A673 (cell line): Measurements from ENCODE around the gene FAM83B. TPM values are rescaled to one million over a fixed set of nuclear protein-coding genes. Genes with fewer than 3 reads are reported as not detected.
"Not testable (repeated sequence)": the region's sequence is repeated elsewhere in the genome, so short reads cannot be mapped to it uniquely, and the experiment has no call there.

Source experiments
- BruUV-seq: library from RNA; stranded (reverse); fragments of 400-500 nt; replicated peaks from 2 replicates; lab custom pipeline; 2021; lab: Mats Ljungman, UMichigan
- CTCF ChIA-PET: fragments of 300-600 bp; sonication (Branson Sonifier 250); formaldehyde crosslinking; loops from one replicate; lab custom pipeline; 2022; ENCODE audit warnings: antibody characterized with exemption; lab: Charles Lee
- POLR2A ChIA-PET: fragments of 300-600 bp; sonication (Branson Sonifier 250); formaldehyde crosslinking; loops from one replicate; lab custom pipeline; 2022; ENCODE audit warnings: antibody characterized with exemption; ENCODE audit not compliant: low non-redundant PET; lab: Charles Lee
- DNase-seq: peaks from one replicate; pipeline ENCODE4 v3.0.0-alpha.2; 2015; ENCODE audit warnings: low spot score
- H3K27ac ChIP-seq: fragments of 200-600 bp; sonication (generic); 2 replicates; pipeline ENCODE4 v1.5.1; 2016; ENCODE audit warnings: mixed run types, low read depth, mild to moderate bottlenecking, mixed read lengths, antibody characterized with exemption, low read length; ENCODE audit not compliant: poor library complexity, severe bottlenecking
- H3K27me3 ChIP-seq: fragments of 200-600 bp; sonication (generic); replicated peaks from 2 replicates; pipeline ENCODE4 v1.6.1; 2017; ENCODE audit warnings: mixed run types, low read depth, mild to moderate bottlenecking, mixed read lengths, antibody characterized with exemption, low read length; ENCODE audit not compliant: insufficient read depth, poor library complexity
- H3K36me3 ChIP-seq: fragments of 200-600 bp; sonication (generic); 2 replicates; pipeline ENCODE4 v1.6.1; 2016; ENCODE audit warnings: mixed run types, mild to moderate bottlenecking, mixed read lengths, antibody characterized with exemption, low read length; ENCODE audit not compliant: insufficient read depth, poor library complexity, severe bottlenecking
- H3K4me1 ChIP-seq: fragments of 200-600 bp; sonication (generic); 2 replicates; pipeline ENCODE4 v1.6.1; 2017; ENCODE audit warnings: mixed run types, mild to moderate bottlenecking, mixed read lengths, antibody characterized with exemption, low read length; ENCODE audit not compliant: insufficient read depth, poor library complexity, severe bottlenecking
- H3K4me3 ChIP-seq: fragments of 200-600 bp; sonication (generic); 2 replicates; pipeline ENCODE4 v1.5.1; 2016; ENCODE audit warnings: low read depth, mixed run types, mild to moderate bottlenecking, mixed read lengths, low read length; ENCODE audit not compliant: poor library complexity, severe bottlenecking
- H3K9me3 ChIP-seq: fragments of 200-600 bp; sonication (generic); 2 replicates; pipeline ENCODE4 v1.6.1; 2016; ENCODE audit warnings: mixed run types, low read depth, mild to moderate bottlenecking, mixed read lengths, antibody characterized with exemption, low read length; ENCODE audit not compliant: poor library complexity, severe bottlenecking
- EZH2 ChIP-seq: fragments of 200-600 bp; sonication (generic); IDR thresholded peaks from 2 replicates; pipeline ENCODE4 v1.6.1; 2017; ENCODE audit warnings: borderline replicate concordance, low read depth, mild to moderate bottlenecking, mixed read lengths, antibody characterized with exemption, low read length; ENCODE audit not compliant: poor library complexity, severe bottlenecking
- intact Hi-C: fragments of 100-400 bp; cut with micrococcal nuclease; formaldehyde crosslinking; loops from one replicate; pipeline ENCODE4 v1.10.0; 2022; ENCODE audit not compliant: unreplicated experiment
- total RNA-seq: library from RNA; stranded (reverse); gene quantifications from 2 replicates; pipeline ENCODE4 v1.2.3, GENCODE V29; 2021
- TF ChIP-seq, protein P1 (sequence below): fragments of 300-800, 200-600 bp; sonication (generic); conservative IDR thresholded peaks from 2 replicates; pipeline ENCODE4 v1.5.1; 2017; ENCODE audit warnings: low read depth, mild to moderate bottlenecking, antibody characterized with exemption, low read length, moderate library complexity, mixed read lengths

FAM83B gene
- total RNA-seq, 1 experiment from 2014 or later: 0.41 TPM

DNA sequence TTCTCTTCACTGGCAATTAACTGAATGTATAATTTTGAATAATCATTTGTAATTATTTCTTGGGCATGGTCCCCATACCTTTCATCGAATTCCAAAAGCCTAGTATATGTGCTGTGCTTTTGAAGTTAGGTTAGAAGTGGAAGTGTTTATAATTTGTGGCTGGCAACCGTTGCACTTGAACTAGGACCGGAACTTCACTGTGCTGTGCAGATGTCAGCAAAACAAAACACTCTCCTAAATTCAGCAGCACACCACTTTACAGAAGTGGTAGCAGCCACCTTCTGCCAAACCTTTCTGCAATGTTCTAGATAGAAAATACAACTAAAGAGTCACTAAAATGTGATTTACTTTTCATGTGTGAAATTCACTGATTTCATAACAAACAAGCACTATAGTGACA is 111.9 kb downstream of the FAM83B start:
- Histone ChIP-seq H3K9me3 (no peaks in the 10 kb centered on the region), H3K27me3 (no peaks in the 10 kb centered on the region), H3K27ac (no peak overlapping the region), H3K4me3 (no peak overlapping the region), H3K4me1 (no peaks in the 10 kb centered on the region), H3K36me3 (no peaks in the 10 kb centered on the region)
- BruUV-seq: no TSS peak
- ChIA-PET CTCF (no interaction called here), POLR2A (no interaction called here)
- TF ChIP-seq EZH2: no peak
- TF ChIP-seq, protein P1, sequence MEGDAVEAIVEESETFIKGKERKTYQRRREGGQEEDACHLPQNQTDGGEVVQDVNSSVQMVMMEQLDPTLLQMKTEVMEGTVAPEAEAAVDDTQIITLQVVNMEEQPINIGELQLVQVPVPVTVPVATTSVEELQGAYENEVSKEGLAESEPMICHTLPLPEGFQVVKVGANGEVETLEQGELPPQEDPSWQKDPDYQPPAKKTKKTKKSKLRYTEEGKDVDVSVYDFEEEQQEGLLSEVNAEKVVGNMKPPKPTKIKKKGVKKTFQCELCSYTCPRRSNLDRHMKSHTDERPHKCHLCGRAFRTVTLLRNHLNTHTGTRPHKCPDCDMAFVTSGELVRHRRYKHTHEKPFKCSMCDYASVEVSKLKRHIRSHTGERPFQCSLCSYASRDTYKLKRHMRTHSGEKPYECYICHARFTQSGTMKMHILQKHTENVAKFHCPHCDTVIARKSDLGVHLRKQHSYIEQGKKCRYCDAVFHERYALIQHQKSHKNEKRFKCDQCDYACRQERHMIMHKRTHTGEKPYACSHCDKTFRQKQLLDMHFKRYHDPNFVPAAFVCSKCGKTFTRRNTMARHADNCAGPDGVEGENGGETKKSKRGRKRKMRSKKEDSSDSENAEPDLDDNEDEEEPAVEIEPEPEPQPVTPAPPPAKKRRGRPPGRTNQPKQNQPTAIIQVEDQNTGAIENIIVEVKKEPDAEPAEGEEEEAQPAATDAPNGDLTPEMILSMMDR: no peak
- intact Hi-C loops: no loop called here
- DNase-seq: no peak

DNA sequence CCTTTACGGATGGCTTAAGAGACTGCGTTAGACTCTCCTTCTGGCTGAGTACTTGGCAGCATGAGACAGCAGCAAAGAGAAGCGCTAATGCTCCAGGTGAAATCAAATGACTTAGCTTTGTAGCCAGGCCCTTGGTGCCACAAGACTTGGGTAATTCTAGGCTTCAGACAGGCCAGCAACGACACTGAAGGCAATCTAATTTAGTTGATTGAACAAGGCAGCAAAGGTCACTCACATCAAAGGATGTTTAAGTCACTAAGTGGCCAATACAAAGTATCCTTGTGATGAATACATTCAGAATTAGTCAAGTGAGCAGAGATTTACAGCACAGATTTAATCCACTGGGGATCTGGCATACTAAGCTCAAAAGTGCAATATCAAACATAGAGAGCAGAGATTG is 113.2 kb downstream of the FAM83B start:
- H3K36me3 ChIP-seq: no peaks in the 10 kb centered on the region
- no peaks in the 10 kb centered on the region for H3K9me3 ChIP-seq
- no peaks in the 10 kb centered on the region for H3K27me3 ChIP-seq
- intact Hi-C loops: no loop called here
- H3K4me1 ChIP-seq: no peaks in the 10 kb centered on the region
- no peak overlapping the region for H3K4me3 ChIP-seq
- DNase-seq: no peak
- CTCF ChIA-PET: no interaction called here
- POLR2A ChIA-PET: no interaction called here
- H3K27ac ChIP-seq: no peak overlapping the region
- no TSS peak for BruUV-seq
- TF ChIP-seq EZH2: no peak
- TF ChIP-seq, protein P1: no peak

DNA sequence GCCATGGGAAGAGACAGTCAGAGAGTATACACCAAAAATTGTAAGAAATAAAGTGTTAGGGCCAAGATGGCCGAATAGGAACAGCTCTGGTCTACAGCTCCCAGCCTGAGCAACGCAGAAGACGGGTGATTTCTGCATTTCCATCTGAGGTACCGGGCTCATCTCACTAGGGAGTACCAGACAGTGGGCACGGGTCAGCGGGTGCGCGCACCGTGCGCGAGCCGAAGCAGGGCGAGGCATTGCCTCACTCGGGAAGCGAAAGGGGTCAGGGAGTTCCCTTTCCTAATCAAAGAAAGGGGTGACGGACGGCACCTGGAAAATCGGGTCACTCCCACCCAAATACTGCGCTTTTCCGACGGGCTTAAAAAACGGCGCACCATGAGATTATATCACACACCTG is 114.8 kb downstream of the FAM83B start:
- H3K36me3 ChIP-seq, H3K27ac ChIP-seq, DNase-seq, H3K4me1 ChIP-seq, H3K27me3 ChIP-seq, BruUV-seq, H3K9me3 ChIP-seq, intact Hi-C loops, POLR2A ChIA-PET, H3K4me3 ChIP-seq, CTCF ChIA-PET: not testable (repeated sequence)

DNA sequence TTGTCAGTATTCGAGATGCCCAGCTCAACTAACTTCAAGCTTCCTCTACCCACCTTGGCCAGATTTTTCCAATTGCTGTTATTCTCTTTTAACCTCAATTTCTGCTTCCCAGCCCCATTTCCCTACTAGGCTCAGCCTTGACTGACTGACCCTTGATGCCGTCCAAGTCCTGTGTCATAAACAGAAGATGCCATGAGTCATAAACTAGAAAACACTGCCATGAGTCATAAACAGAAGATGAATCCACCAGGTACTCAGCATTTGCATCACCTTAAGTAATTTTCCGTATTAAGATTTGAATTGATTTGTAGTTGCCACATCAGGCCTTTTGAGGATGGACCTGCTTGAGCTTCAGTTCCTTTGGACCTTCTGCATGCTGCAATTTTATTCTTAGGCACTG is 123.8 kb downstream of the FAM83B start:
- H3K9me3 ChIP-seq: no peaks in the 10 kb centered on the region
- H3K27me3 ChIP-seq: no peaks in the 10 kb centered on the region
- H3K4me3 ChIP-seq: no peak overlapping the region
- no peak overlapping the region for H3K27ac ChIP-seq
- intact Hi-C loops: no loop called here
- CTCF ChIA-PET: no interaction called here
- DNase-seq: no peak
- POLR2A ChIA-PET: no interaction called here
- TF ChIP-seq EZH2: no peak
- no peaks in the 10 kb centered on the region for H3K4me1 ChIP-seq
- BruUV-seq: no TSS peak
- H3K36me3 ChIP-seq: no peaks in the 10 kb centered on the region
